Transverse colon (tissue), 4 donors: Measurements from ENCODE around the gene TEAD3. TPM values are rescaled to one million over a fixed set of nuclear protein-coding genes. Genes with fewer than 3 reads are reported as not detected.

Source experiments
- DNase-seq: peaks from one replicate; pipeline ENCODE4 v3.0.0-alpha.2; 2019
- H3K27ac ChIP-seq, 4 donors: fragments of 200-600 bp; sonication (generic); 2 replicates each; pipeline ENCODE4 v1.5.1; 2016 to 2018; ENCODE audit warnings: inconsistent platforms in 4 of 4
- H3K27me3 ChIP-seq: fragments of 200-600 bp; sonication (generic); 2 replicates; pipeline ENCODE4 v1.5.1; 2017; ENCODE audit warnings: inconsistent platforms
- H3K36me3 ChIP-seq, 4 donors: fragments of 200-600 bp; sonication (generic); 2 replicates each; pipeline ENCODE4 v1.5.1; 2017 to 2019; ENCODE audit warnings: inconsistent platforms in 4 of 4
- H3K4me1 ChIP-seq, 4 donors: fragments of 200-600 bp; sonication (generic); 2 replicates each; pipeline ENCODE4 v1.5.1; 2017 to 2020; ENCODE audit warnings: inconsistent platforms in 4 of 4
- H3K4me3 ChIP-seq, 4 donors: fragments of 200-600 bp; sonication (generic); 1 replicate in 1 of 4; 2 replicates in 3 of 4; pipeline versions ENCODE4 v1.5.1 to v1.6.1; 2017 to 2019; ENCODE audit warnings: inconsistent platforms in 4 of 4
- H3K9me3 ChIP-seq, 2 donors: fragments of 200-600 bp; sonication (generic); 2 replicates each; pipeline ENCODE4 v1.5.1; 2017 to 2019; ENCODE audit warnings: inconsistent platforms in 2 of 2
- EP300 ChIP-seq: sonication (generic); formaldehyde crosslinking; IDR thresholded peaks from one replicate; pipeline ENCODE4 v1.6.1; 2017; ENCODE audit warnings: antibody characterized with exemption, low read depth
- POLR2A ChIP-seq: fragments of 450-650 bp; IDR thresholded peaks from one replicate; pipeline ENCODE4 v1.6.1; 2016; ENCODE audit warnings: antibody characterized with exemption, mild to moderate bottlenecking, moderate library complexity
- POLR2AphosphoS5 ChIP-seq, 3 donors: sonication (generic); formaldehyde crosslinking; IDR thresholded peaks; one replicate each; pipeline ENCODE4 v1.6.1; 2016; ENCODE audit warnings: antibody characterized with exemption in 3 of 3
- WGBS, 2 donors: methylation state at CpG; one replicate each; pipeline ENCODE4 v1.1.5; 2018; ENCODE audit warnings: low coverage in 1 of 2; 5-methylcytosine and 5-hydroxymethylcytosine counted together
- in situ Hi-C, 4 donors: fragments of 200-750 bp; cut with MboI; loops; one replicate each; pipeline versions ENCODE4 v1.15.0 to v1.15.1; 2017; ENCODE audit warnings: low sequenced_read_pairs in 3 of 4, low pct_ligation_motif_present in 1 of 4, low pct_unique_long_range_greater_than_20kb in 1 of 4
- intact Hi-C: fragments of 100-400 bp; cut with DNase I; formaldehyde crosslinking; loops from one replicate; pipeline ENCODE4 v1.15.1; 2023; ENCODE audit warnings: low total_unique reads
- total RNA-seq, 4 donors: library from RNA; depleted of rRNA; stranded (reverse); fragments of >200 nt; gene quantifications; one replicate each; pipeline ENCODE4 v1.1.0, GENCODE V29; 2016
- TF ChIP-seq, protein P1 (sequence below), 5 experiments: fragments of 200-600 bp in 3 of 5; fragments of 450-650 bp in 2 of 5; sonication (generic) in 3 of 5; IDR thresholded peaks; 1 replicate in 2 of 5; 2 replicates in 3 of 5; pipeline ENCODE4 v1.5.1; 2016 to 2017; ENCODE audit warnings: antibody characterized with exemption in 5 of 5, inconsistent platforms in 3 of 5, mild to moderate bottlenecking in 2 of 5, moderate library complexity in 1 of 5

TEAD3 gene
- total RNA-seq, 4 donors from 2014 or later = 23.0 to 67.7 (median 25.3) TPM

DNA sequence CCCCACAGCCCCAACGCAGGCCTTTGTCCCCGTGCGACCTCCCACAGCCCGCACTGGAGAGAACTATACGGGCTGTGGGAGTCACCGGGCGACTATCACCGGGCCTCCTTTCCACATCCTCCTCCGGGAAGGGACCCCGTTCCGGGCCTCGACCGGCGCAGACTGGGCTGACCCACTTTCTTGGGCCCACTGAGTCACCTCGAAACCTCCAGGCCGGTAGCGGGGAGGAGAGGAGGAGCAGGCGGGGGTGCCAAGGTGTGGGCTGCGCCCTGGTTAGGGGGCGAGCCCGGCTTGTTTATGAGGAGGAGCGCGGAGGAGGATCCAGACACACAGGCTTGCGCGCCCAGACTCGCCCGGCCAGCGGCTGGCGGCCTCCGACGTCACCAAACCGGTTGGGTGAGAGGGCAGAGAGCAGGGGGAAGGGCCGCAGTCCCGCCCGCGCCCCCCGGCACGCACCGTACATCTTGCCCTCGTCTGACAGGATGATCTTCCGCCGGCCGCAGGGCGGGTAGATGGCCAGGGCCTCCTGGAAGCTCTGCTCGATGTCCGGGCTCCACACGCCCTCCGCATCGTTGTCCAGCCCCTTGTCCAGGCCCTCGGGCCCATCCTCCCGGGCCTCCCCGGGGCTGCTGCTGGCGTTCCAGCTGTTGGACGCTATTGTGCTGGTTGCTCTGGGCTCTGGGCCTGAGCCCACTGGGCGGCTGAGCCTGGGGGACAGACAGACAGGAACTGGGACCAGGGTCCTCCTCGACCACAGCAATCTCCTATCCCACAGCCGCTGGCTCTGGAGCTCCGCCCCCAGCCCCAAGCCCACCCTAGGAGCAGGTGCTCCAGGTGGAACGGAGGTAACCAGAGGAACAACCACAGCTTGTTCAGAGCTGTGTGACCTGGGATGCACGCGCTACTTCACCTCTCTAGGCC, 10.6 kb downstream of the TEAD3 start:
- Histone ChIP-seq H3K4me3 (peak overlapping the region in 3 of 4 donors; percentile 19 to 37 (median 22)), H3K4me1 (peaks cover 50 to 66% (median 61%) of the 10 kb centered on the region in 4 donors), H3K27ac (peak overlapping the region; percentile 94 to 99 (median 98)), H3K36me3 (no peaks in the 10 kb centered on the region), H3K27me3 (no peaks in the 10 kb centered on the region), H3K9me3 (no peaks in the 10 kb centered on the region)
- in situ Hi-C loops (no loop called here), intact Hi-C loops (no loop called here)
- TF ChIP-seq POLR2AphosphoS5 (IDR thresholded peaks at IDR 0.05) (peak; percentile 24 to 85 (median 84)), POLR2A (peak; percentile 70), EP300 (peak; percentile 57)
- TF ChIP-seq, protein P1, sequence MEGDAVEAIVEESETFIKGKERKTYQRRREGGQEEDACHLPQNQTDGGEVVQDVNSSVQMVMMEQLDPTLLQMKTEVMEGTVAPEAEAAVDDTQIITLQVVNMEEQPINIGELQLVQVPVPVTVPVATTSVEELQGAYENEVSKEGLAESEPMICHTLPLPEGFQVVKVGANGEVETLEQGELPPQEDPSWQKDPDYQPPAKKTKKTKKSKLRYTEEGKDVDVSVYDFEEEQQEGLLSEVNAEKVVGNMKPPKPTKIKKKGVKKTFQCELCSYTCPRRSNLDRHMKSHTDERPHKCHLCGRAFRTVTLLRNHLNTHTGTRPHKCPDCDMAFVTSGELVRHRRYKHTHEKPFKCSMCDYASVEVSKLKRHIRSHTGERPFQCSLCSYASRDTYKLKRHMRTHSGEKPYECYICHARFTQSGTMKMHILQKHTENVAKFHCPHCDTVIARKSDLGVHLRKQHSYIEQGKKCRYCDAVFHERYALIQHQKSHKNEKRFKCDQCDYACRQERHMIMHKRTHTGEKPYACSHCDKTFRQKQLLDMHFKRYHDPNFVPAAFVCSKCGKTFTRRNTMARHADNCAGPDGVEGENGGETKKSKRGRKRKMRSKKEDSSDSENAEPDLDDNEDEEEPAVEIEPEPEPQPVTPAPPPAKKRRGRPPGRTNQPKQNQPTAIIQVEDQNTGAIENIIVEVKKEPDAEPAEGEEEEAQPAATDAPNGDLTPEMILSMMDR (IDR thresholded peaks at IDR 0.05) = no peak
- 37% methylated on average over 32 of the region's 61 CpGs; no CpG with 5 or more reads in 1 of the 2 donors for WGBS, 2 donors
- DNase-seq = peak; percentile 92

DNA sequence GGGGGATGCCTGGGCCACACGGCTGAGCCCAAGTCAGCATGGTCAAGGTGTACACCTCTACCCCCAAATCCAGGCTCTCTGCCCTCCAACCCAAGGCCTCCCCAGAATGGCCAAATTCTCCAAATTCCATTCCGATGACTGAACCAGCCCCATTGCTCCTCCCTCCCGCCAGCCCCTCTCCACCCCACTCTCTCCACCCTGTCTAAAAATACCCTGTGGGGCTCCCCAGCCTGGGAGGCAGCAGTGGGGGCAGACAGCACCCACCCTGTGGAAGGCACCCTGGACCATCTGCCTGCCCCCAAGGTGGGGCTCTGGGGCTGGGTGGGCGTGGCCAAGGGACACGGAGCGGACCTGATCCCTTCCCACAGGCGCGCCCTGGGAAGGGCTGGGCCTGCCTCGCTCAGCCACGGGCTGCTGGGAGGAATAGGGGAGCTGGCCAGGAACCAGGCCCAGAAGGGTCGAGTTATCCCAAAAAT, 11.4 kb downstream of the TEAD3 start:
- intact Hi-C loops = no loop called here
- Histone ChIP-seq H3K4me3 (peak overlapping the region in 3 of 4 donors; percentile 19 to 37 (median 22)), H3K9me3 (no peaks in the 10 kb centered on the region), H3K27ac (peak overlapping the region; percentile 94 to 99 (median 98)), H3K36me3 (no peaks in the 10 kb centered on the region), H3K27me3 (no peaks in the 10 kb centered on the region), H3K4me1 (peaks cover 45 to 58% (median 55%) of the 10 kb centered on the region in 4 donors)
- WGBS, 2 donors = 29% methylated on average over 11 of the region's 11 CpGs; no CpG with 5 or more reads in 1 of the 2 donors
- peak; percentile 77 for DNase-seq
- TF ChIP-seq POLR2AphosphoS5 (IDR thresholded peaks at IDR 0.05) (peak in 2 of 3 donors; percentile 50 to 65), POLR2A (no peak), EP300 (no peak)
- TF ChIP-seq, protein P1 (IDR thresholded peaks at IDR 0.05) = no peak
- in situ Hi-C loops = no loop called here

- no peak overlapping the region for H3K4me3 ChIP-seq
- in situ Hi-C loops = no loop called here
- WGBS, 2 donors = 89% methylated on average over 6 of the region's 7 CpGs; no CpG with 5 or more reads in 1 of the 2 donors
- intact Hi-C loops = no loop called here
- no peaks in the 10 kb centered on the region for H3K27me3 ChIP-seq
- H3K9me3 ChIP-seq = no peaks in the 10 kb centered on the region
- TF ChIP-seq, protein P1 (IDR thresholded peaks at IDR 0.05) = no peak
- no peak for TF ChIP-seq POLR2A
- TF ChIP-seq EP300 = no peak
- no peak for TF ChIP-seq POLR2AphosphoS5 (IDR thresholded peaks at IDR 0.05)
- no peak for DNase-seq
- H3K4me1 ChIP-seq = peaks cover 45 to 53% (median 50%) of the 10 kb centered on the region in 4 donors
- no peaks in the 10 kb centered on the region for H3K36me3 ChIP-seq
- H3K27ac ChIP-seq = peak overlapping the region; percentile 94 to 99 (median 98)
Observed at GRCh38 chr6:35484921-35485392, 11.9 kb downstream of the TEAD3 start.
